Activated CD8-positive, alpha-beta T cell treated with anti-CD3 and anti-CD28 coated beads for 36 hours (primary cell): ENCODE data around the gene VPS35L. TPM values are rescaled to one million over a fixed set of nuclear protein-coding genes. Genes with fewer than 3 reads are reported as not detected.

Source experiments
- ATAC-seq: fragments of 200-7000 bp; cut with Tn5 transposase; one replicate; pipeline ENCODE4 v1.10.0; 2021; ENCODE audit warnings: mild to moderate bottlenecking, moderate library complexity
- CTCF ChIA-PET: fragments of 350-600 bp; sonication (Branson Sonifier 250); formaldehyde crosslinking; loops from one replicate; lab custom pipeline; 2021; ENCODE audit warnings: antibody characterized with exemption; lab: Charles Lee
- POLR2A ChIA-PET: fragments of 350-600 bp; sonication (Branson Sonifier 250); formaldehyde crosslinking; loops from one replicate; lab custom pipeline; 2021; ENCODE audit warnings: antibody characterized with exemption; lab: Charles Lee
- DNase-seq: peaks from one replicate; pipeline ENCODE4 v3.0.0-alpha.2; 2020
- H3K27ac Mint-ChIP-seq: one replicate; pipeline ENCODE4 v1.8.0; 2021; ENCODE audit warnings: mild to moderate bottlenecking, mixed read lengths
- H3K27me3 Mint-ChIP-seq: one replicate; pipeline ENCODE4 v1.8.0; 2021; ENCODE audit warnings: mixed read lengths
- H3K36me3 Mint-ChIP-seq: one replicate; pipeline ENCODE4 v1.8.0; 2021; ENCODE audit warnings: low read depth, mixed read lengths
- H3K4me1 Mint-ChIP-seq: one replicate; pipeline ENCODE4 v1.8.0; 2021; ENCODE audit warnings: low read depth, mixed read lengths
- H3K4me3 Mint-ChIP-seq: one replicate; pipeline ENCODE4 v1.8.0; 2021; ENCODE audit warnings: mild to moderate bottlenecking, moderate library complexity, mixed read lengths
- H3K9me3 Mint-ChIP-seq: one replicate; pipeline ENCODE4 v1.8.0; 2021; ENCODE audit warnings: mixed read lengths
- CTCF ChIP-seq: fragments of 200-600 bp; IDR thresholded peaks from one replicate; pipeline ENCODE4 v1.8.0; 2022; ENCODE audit warnings: antibody characterized with exemption, mild to moderate bottlenecking
- intact Hi-C: fragments of 100-400 bp; cut with micrococcal nuclease; formaldehyde crosslinking; loops from one replicate; pipeline ENCODE4 v1.10.0; 2022
- total RNA-seq, 2 experiments: library from RNA; stranded (reverse); gene quantifications; one replicate each; pipeline ENCODE4 v1.2.3, GENCODE V29; 2021

Gene VPS35L
- total RNA-seq, 2 experiments from 2014 or later: 32.1 to 34.8 TPM

- ChIA-PET CTCF (no interaction called here), POLR2A (no interaction called here)
- Mint-ChIP-seq H3K27ac (no peak overlapping the region), H3K9me3 (no peaks in the 10 kb centered on the region), H3K36me3 (peaks cover 24% of the 10 kb centered on the region), H3K4me1 (peaks cover 10% of the 10 kb centered on the region), H3K4me3 (no peak overlapping the region), H3K27me3 (no peaks in the 10 kb centered on the region)
- intact Hi-C loops: no loop called here
- TF ChIP-seq CTCF: no peak
- DNase-seq (peak; percentile 25), ATAC-seq (peak; percentile 17)
Measured at GRCh38 chr16:19639986-19640421, 84.5 kb downstream of the VPS35L start.

GRCh38 chr16:19642501-19642900, 87.0 kb downstream of the VPS35L start:
- Mint-ChIP-seq H3K9me3 (no peaks in the 10 kb centered on the region), H3K36me3 (peaks cover 22% of the 10 kb centered on the region), H3K27me3 (no peaks in the 10 kb centered on the region), H3K4me3 (no peak overlapping the region), H3K4me1 (peaks cover 10% of the 10 kb centered on the region), H3K27ac (no peak overlapping the region)
- ATAC-seq: no peak
- no peak for DNase-seq
- CTCF ChIA-PET: no interaction called here
- TF ChIP-seq CTCF: no peak
- POLR2A ChIA-PET: no interaction called here
- intact Hi-C loops: no loop called here

- Mint-ChIP-seq H3K4me3 (no peak overlapping the region), H3K9me3 (no peaks in the 10 kb centered on the region), H3K27me3 (no peaks in the 10 kb centered on the region), H3K27ac (no peak overlapping the region), H3K36me3 (peaks cover 15% of the 10 kb centered on the region), H3K4me1 (peaks cover 8% of the 10 kb centered on the region)
- DNase-seq: no peak
- CTCF ChIA-PET: no interaction called here
- ATAC-seq: no peak
- intact Hi-C loops: no loop called here
- TF ChIP-seq CTCF: no peak
- POLR2A ChIA-PET: no interaction called here
Measured at GRCh38 chr16:19644877-19645276, 89.4 kb downstream of the VPS35L start.

GRCh38 chr16:19645557-19645981, 90.1 kb downstream of the VPS35L start:
- intact Hi-C loops: no loop called here
- H3K4me1 Mint-ChIP-seq: peaks cover 2% of the 10 kb centered on the region
- H3K36me3 Mint-ChIP-seq: peaks cover 11% of the 10 kb centered on the region
- POLR2A ChIA-PET: no interaction called here
- no peak overlapping the region for H3K4me3 Mint-ChIP-seq
- H3K27ac Mint-ChIP-seq: no peak overlapping the region
- no peak for ATAC-seq
- CTCF ChIA-PET: no interaction called here
- no peak for TF ChIP-seq CTCF
- H3K27me3 Mint-ChIP-seq: no peaks in the 10 kb centered on the region
- DNase-seq: no peak
- H3K9me3 Mint-ChIP-seq: no peaks in the 10 kb centered on the region

GRCh38 chr16:19649980-19650379, 94.5 kb downstream of the VPS35L start:
- Mint-ChIP-seq H3K27me3 (no peaks in the 10 kb centered on the region), H3K4me1 (no peaks in the 10 kb centered on the region), H3K36me3 (peaks cover 24% of the 10 kb centered on the region), H3K27ac (no peak overlapping the region), H3K9me3 (no peaks in the 10 kb centered on the region), H3K4me3 (no peak overlapping the region)
- TF ChIP-seq CTCF: no peak
- intact Hi-C loops: no loop called here
- POLR2A ChIA-PET: interaction anchor here (0.6 kb wide), 1 partner anchor 75 kb away, joined by 4 read pairs; no protein-coding TSS in a partner anchor
- ATAC-seq (no peak), DNase-seq (no peak)
- CTCF ChIA-PET: no interaction called here
